GM18517 (cell line): ENCODE results near the gene VWA3B.

ENCODE experiments used
- ATAC-seq: cut with Tn5 transposase; IDR thresholded peaks from one replicate; pipeline ENCODE4 v1.9.1; 2021; ENCODE audit warnings: mild to moderate bottlenecking, moderate library complexity; ENCODE audit not compliant: unreplicated experiment

Gene VWA3B

DNA sequence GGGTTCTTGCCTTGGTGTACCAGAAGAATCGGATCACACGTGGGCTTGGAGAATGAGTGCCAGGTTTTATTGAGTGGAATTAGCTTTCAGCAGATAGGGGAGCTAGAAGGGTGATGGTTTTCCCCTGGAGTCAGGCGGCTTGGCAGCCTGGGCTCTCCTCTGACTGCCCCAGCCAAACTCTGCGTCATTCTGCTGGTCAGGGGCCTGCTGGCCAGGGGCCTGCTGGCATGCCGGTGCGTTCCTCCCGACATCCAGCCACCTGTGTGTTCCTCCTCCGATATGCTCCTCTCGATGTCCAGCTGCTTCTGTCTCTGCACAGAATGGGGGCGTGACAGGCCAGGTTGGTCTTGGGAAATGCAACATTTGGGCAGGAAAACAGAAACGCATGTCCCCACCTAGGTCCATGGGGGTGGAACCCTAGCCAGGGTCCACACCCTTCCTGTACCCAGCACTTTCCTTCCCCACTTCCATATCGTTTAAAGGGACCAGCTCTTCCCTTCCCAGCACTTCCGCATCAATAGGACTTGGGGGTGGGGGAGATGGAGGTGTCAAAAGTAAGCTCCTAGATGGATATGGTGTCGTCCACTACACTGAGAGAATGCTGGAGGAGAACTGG lies 85.3 kb downstream of the VWA3B start:
- no peak for ATAC-seq

DNA sequence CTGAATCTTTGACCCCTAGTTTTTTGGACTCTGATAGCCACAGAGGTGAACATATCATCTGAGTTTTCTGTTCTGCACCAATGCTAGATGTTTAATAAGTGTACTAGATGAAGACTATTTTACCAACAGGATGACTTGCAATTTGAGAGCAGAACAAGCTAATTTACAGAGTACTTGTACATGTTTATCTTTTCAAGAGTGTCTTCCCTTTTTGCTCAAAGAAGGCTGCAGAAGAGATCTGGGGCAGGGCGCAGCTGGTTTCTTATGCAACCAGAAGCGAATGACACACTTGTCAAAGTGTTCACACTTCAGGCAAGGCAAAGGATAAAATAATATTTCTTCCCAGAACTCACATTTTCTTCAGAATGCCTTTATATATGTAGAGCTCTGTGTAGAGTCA lies 86.0 kb downstream of the VWA3B start:
- ATAC-seq, result no peak

DNA sequence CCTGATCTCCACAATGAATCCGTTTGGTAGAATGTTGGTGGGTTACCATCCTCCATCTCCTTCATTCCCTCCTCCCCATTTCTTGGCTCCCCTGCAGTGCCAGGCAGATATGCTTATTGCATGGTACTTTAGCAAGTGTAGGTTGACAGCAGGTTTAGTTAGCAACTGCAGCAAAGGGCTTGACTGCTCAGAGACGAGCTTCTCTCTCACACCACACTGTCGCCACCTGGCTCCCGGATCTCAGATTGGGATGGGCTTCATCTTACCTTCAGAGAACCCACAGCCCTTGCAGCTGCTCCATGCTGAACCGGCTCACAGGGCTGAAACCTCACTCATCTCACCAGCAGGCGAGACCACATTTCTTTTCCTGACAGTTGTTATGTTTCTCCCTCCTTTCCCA lies 88.8 kb downstream of the VWA3B start:
- no peak for ATAC-seq

DNA sequence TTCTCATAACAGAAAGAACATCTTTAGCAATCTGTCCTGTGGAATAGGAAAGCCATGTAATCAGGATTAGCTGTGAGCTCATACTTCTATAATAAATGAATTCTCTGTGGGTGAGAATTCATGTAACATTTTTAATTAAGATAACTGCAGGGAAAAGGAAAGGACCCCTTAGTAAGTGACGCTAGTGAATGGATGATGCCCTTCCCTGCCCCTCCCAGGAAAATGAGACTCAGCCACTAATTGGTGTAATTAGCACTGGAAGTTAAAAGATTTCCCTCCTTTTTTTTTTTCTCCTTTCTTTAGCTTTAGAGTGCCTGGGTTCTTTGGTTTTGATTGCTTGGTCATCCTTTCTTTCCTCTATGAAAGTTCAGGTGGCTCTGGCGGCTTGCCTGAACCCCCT lies 90.3 kb downstream of the VWA3B start:
- ATAC-seq, result no peak

DNA sequence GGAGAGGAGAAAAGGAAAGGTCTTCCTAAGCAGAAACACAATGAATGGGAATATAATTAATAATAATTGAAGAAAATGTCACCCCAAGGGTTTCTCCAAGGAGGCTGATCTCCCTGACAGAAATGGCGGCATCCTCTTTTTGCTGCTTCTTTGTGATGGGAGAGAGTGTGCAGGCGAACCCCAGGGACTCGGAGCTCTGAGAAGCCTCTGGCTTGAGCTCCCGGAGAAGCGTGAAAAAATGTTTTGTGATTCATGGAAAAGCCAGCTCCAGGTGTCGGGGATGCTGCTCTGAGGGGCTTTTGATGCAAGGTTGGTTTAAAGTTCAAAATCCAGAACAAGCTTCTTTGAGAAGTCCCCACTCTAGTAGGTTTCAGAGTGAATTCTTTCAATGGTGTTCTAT lies 91.0 kb downstream of the VWA3B start:
- ATAC-seq, result no peak

DNA sequence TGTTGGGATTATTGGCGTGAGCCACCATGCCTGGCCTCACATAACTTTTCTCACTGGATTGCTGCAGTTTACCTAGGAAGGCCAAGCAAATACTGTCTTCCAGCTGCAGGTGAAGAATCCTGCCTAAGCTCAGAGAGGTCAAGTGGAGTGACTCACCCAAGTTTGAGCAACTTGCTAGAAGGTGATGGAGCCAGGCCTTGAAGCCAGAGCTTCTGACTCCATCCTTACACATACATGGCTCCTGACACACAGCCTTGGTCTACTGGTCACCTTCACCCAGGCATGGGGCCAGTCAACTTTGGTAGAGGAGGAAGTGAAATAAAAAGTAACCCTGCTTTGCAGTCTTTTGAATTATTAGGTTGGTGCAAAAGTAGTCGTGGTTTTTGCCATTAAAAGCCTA lies 93.5 kb downstream of the VWA3B start:
- no peak for ATAC-seq

DNA sequence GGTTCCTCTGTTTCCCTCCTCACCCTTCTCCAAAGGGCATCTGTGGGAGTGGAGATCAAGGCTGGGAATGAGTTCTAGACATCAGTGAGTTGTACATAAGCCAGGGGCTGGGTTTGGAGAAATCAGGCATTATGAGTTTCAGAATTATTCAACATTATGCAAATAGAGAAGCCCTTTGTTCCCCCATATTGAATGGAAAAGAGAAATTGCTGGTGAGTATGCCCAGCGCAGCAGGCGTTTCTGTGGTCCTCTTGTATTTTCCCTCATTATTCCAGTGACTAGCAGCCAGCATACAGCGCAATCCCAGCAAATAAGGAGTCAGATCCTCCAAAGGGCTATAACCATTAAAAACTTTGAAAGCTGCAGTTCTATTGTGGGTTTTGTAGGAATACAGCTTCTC lies 94.4 kb downstream of the VWA3B start:
- no peak for ATAC-seq

DNA sequence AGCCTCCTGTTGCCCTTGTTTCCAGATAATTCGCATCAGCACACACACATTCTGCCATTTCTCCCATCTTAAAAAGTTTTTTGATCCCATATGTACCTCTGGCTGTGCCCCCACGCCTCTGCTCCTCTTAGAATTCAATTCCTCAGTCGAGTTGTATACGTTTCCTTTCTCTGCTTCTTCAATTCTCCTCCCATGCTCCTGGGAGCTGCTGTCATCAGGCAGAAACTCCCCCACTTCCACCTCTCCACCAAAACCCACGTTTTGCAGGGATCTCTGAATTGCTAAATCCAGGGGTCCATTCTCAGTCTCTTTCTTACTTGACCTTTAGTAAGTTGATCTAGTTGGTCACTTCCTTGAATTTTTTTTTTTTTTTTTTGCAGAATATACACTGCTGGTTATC lies 98.8 kb downstream of the VWA3B start:
- ATAC-seq, result no peak

DNA sequence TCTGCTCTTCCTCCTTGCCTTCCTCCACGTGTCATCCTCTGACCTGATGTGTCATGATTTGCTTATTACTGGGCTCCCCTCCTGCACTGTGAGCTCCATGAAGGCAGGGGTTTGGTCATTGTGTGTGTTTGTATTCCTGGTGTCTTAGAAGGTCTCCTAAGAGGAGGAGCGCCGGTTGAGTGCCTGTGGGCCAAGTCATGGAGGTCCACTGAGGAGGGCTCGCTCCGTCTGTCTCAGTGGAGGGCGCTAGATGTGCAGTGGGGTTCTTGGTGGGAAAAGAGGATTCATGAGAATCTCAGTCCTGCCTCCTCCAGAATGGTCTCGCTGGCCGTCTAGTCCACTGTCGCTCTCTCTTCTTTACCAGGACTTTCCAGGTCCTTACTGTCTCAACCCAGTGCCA lies 100.2 kb downstream of the VWA3B start:
- ATAC-seq, result no peak

DNA sequence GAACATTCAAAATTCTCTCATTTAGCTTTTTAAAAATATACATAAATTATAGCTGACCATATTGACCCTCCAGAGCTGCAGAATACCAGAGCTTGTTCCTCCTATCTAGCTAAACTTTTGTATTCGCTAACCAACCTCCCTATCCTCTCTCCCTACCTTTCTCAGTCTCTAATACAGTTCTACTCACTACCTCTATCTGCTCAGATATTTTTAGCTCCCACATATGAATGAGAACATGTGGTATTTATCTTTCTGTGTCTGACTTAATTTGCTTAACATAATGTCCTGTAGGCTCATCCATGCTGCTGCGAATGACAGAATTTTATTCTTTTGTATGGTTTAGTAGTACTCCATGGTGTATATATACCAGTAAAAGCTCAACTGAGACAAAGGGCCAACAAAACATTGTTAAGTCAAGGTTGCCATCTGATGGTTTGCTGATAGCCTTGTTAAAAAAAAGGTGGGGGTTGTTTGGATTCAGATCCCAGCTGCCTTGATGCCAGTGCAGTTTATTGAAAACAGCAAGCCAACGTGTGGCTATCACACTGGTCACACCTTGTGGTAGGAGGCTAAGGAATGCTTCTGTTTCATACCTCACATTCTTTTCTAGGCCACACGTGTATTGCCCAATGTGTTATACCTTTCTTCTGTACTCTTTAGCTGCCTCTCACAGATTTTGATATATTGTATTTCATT lies 101.5 kb downstream of the VWA3B start:
- ATAC-seq, result no peak

DNA sequence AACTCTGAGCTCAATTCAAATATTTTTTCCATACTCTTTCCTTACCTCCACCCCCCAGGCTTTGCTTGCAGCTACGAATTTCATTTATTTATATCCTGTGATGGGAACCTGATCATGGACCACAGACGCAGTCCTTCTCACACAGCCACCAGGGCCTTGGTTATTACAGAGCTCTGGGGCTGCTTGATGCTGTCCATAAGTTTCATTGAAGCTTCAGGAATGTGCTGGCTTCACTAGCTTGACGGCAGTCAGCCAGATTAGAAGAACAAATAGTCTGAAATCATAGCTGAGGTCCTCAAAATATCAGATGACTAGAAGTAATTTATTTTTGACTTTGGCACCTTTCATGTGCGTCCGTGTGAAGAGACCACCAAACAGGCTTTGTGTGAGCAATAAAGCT lies 104.9 kb downstream of the VWA3B start:
- no peak for ATAC-seq

DNA sequence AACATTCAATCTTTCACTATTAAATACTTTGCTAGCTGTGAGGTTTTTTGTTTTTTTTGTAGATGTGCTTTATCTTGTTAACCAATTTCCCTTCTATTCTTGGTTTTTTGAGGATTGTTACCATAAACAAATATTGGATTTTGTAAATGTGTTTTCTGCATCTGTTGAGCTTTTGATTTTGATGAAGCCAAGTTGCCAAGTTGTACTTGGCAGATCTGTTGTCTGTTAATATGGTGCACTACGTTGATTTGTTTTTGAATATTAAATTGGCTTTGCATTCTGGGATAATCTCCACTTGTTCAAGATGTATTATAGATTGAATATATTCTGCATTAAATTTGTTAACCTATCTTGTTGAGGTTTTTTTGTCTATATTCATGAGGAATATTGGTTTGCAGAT lies 114.6 kb downstream of the VWA3B start:
- no peak for ATAC-seq

DNA sequence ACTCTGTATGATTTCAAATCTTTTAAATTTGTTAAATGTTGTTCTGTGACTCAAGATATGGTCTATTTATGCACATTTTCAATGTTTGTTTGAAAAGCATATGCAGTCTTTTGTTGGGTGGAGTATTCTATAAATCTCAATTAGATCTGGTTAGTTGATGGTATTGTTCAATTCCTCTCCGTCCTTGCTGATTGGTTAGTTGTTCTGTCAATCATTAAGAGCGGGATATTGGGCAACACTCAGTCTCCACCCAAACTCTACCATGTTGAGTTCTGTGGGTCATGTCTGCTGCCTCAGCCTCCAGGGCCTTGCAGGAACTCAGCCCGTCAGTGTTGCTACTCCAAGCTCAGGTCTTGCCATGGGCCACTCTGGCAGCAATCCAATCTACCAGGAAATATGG lies 118.9 kb downstream of the VWA3B start:
- no peak for ATAC-seq

DNA sequence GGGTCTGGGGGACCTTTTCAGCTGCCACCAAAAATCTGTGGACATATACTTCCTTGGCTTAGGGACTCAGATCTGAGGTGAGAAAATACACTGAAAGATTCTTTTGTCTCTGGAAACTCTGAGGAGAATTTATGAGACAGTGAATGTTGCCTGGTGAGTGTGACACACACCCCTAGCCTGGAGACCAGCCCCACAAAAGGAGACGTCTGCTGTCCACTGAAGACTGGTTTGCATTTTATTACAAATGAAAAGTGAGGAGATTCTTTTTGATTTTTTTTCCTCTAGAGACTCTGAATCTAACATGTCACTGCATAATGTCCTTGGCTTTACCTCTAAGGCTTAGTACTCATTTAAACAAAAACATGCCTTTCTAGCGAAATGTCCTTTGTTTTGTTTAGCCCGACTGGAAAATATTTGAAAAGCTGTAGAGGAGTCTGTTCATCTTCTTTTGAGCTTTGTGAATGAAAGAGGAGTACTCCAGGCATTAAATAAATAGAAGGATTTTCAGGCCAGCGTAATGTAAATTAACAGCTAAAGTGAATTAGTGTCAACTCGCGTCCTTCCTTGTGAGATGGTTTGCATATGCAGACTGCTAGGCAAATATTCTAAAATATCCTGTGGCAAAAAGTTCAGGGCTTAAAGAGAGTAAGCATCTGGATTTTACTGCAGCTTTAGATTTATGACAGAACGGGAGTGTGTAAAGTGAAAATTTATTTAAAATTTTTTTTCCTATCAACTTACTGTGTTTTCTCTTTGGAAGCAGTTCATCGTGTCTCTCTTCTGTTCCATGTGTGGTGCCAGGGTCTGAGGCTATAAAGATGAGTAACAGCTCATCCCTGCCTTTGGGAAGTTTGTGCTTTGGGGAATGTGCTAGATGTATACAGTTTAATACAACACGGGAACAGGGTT lies 125.4 kb downstream of the VWA3B start:
- no peak for ATAC-seq

DNA sequence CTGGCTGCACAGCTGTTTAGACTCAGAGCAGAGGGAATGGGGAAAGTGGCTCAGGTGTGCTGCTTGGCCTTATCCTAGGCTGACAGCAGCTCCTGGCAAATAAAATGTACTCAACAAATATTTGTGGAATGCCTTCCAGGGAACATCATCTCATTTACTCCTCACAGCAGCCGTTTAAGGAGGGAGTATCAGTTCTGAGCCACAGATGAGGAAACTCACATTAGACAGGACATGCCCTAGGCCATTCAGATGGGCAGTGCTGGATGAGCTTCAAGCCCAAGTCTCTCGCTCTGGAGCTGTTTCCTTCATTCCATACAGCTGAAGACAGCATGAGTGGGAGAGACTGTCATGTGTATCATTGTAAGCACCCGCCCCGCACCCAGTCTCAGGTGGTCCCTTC lies 129.6 kb downstream of the VWA3B start:
- ATAC-seq, result no peak

DNA sequence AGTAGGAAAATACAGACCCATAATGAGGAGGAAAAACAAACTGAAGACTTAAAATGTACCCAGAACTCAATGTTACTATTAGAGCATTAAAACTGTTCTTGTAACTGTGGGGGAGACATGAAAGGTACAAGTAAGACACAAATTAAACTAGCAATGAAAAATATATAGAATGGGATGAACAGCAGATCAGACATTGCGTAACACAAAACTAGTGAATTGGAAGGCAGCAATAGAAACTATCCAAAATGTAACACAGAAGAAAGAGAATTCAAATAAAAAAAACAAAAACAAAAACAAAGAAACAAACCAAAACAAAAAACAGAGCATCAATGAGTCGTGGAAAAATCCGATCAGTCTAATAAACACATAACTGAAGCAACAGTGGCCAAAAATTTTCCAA lies 132.2 kb downstream of the VWA3B start:
- ATAC-seq, result no peak

DNA sequence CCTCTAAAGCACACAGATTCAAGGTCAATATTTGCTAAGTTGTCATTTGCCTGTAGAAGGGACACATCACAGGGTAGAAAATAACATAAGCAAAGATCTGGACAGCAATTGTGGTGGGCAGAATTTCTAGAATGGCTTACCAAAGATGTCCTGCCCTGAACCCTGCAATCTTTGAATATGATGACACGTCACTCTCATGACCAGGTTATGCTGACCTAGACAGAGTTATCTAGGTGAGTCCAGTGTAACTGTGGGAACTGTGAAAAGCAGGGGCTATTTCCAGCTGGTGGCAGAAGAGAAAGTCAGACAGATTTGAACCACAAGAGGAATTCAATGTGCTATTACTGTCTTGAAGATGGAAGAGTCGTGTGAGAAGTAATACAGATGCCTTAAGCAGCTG lies 147.0 kb downstream of the VWA3B start:
- no peak for ATAC-seq

DNA sequence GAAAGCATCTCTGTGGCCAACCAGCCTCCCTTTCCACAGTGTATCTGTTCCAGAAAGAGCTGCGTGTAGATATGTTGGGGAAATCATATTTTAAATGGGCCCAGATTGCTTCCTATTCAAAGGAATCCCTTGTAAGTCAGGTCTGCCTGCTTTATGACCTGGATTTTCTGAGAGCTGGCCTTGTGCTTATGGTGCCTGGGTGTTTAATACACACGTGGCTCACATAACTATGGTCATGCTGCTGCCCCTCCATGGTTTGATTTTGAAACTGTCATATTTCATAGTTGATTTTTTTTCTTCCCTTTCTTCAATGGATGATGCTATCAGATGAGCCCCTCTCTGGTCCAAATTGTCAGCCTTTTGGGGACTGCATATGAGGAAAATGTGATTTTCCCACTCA lies 147.8 kb downstream of the VWA3B start:
- no peak for ATAC-seq

DNA sequence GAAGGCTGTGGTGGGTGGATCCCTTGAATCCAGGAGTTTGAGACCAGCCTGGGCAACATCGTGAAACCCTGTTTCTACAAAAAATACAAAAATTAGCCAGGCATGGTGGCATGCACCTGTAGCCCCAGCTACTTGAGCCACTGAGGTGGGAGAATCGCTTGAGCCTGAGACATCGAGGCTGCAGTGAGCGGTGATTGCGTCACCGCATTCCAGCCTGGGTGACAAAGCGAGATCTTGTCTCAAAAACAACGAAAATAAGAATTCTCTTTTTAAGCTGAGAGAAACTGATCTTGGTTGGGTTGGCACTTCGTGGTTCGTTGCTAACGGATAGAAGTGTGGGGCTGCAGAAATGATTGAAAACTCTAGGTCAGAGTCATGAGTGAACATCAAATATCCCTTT lies 150.0 kb downstream of the VWA3B start:
- ATAC-seq, result no peak

DNA sequence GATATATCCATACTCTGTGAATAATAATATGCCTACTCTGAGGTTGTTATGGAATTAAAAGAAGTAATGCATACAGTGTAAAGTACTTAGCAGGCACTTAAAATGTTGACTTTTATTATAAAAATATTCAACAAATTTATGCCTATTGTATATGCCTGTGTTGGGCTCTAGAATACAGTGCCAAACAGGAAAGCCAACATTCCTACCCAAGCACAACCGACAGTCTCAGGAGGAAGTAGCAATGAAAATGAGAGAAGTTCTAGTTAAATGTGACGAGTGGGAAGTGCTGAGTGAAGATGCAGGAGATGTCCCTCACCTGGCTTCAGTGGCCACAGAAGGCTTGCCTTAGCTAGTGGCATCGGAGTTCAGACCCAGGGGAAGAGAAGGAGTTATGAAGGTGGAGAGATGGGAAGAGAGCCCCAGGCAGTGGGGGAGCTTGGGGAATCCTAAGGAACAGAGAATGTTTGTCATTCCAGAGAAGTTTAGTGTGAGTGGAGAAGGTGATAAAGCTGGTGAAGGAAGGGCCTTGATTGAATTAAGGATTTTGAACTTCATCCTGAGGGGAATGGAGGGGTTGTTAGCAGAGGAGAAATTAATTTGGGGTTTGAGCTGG lies 153.9 kb downstream of the VWA3B start:
- ATAC-seq, result no peak

DNA sequence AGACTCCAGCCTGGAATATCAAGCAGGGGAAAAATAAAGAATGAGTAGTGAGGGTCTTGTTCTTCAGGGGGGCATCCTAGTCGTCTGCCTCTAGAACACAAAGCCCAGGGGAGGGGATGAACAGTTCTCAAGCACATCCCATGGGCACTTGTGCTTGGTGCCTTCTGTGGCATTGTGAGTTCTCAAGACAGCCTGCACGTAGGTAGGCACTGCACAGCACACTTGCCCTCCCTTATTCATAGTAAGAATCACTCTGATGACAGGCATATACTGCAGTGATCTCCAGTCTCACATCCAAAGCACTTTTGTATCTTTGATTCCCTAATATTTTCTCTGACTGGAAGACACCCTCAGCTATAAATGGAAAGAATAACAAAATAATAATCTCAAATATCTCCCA lies 154.6 kb downstream of the VWA3B start:
- no peak for ATAC-seq

DNA sequence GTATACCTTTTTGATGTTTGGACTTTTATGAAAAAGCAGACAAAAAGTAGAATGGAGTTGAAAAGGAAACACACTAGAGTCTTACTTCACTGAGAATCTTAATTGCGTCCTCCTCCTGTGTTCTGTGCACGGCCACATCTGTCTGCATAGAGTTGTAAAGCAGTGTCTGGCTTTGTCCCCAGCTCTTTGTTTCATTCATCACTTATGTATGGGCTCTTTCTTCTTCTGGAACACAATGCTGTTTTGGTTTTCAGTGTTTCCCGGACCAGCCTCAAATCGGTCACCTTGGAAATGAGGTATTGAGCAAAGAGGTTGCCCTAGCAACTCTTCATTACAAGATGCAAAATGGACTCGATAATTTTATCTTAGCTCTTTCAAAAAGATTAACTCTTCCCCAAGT lies 155.0 kb downstream of the VWA3B start:
- ATAC-seq, result no peak
